ENCODE data around the gene FAM78B. TPM values are rescaled to one million over a fixed set of nuclear protein-coding genes. Genes with fewer than 3 reads are reported as not detected.

Gene FAM78B
- total RNA-seq, 1 experiment from 2014 or later: 0.41 TPM

DNA sequence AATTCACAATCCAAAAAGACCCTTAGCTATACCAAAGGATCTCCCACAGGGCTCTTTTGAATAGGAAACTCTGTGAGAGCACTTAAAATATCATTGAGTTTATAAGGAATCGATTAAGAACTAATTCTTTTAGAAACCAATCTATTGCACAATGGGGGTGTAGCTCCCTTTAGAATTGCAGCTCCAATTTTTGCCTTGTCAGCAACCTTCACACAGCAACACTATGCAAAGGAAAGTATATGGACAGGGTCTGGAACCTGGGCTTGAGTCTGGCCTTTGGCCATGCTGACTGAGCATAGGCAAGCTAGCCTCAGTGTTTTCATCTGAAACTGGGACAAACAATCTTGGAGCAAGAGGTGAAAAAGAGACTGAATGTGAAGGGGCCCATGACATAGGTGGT lies 17.2 kb upstream of the FAM78B start:
- ChIA-PET POLR2A (no interaction called here), CTCF (no interaction called here)
- no peak for TF ChIP-seq SIN3A (IDR thresholded peaks at IDR 0.05; ENCODE audit: borderline replicate concordance, insufficient read depth, low read depth, low read length)
- TF ChIP-seq, protein P1, sequence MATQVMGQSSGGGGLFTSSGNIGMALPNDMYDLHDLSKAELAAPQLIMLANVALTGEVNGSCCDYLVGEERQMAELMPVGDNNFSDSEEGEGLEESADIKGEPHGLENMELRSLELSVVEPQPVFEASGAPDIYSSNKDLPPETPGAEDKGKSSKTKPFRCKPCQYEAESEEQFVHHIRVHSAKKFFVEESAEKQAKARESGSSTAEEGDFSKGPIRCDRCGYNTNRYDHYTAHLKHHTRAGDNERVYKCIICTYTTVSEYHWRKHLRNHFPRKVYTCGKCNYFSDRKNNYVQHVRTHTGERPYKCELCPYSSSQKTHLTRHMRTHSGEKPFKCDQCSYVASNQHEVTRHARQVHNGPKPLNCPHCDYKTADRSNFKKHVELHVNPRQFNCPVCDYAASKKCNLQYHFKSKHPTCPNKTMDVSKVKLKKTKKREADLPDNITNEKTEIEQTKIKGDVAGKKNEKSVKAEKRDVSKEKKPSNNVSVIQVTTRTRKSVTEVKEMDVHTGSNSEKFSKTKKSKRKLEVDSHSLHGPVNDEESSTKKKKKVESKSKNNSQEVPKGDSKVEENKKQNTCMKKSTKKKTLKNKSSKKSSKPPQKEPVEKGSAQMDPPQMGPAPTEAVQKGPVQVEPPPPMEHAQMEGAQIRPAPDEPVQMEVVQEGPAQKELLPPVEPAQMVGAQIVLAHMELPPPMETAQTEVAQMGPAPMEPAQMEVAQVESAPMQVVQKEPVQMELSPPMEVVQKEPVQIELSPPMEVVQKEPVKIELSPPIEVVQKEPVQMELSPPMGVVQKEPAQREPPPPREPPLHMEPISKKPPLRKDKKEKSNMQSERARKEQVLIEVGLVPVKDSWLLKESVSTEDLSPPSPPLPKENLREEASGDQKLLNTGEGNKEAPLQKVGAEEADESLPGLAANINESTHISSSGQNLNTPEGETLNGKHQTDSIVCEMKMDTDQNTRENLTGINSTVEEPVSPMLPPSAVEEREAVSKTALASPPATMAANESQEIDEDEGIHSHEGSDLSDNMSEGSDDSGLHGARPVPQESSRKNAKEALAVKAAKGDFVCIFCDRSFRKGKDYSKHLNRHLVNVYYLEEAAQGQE (IDR thresholded peaks at IDR 0.05; ENCODE audit: insufficient read depth in 1 of 2, low read depth in 2 of 2, low read length in 1 of 2): no peak
- TF ChIP-seq TCF7L2 (IDR thresholded peaks at IDR 0.05; ENCODE audit: low read depth, low read length): no peak
- TF ChIP-seq POLR2AphosphoS5 (IDR thresholded peaks at IDR 0.05; ENCODE audit: low read depth, low read length): no peak
- TF ChIP-seq, protein P2, sequence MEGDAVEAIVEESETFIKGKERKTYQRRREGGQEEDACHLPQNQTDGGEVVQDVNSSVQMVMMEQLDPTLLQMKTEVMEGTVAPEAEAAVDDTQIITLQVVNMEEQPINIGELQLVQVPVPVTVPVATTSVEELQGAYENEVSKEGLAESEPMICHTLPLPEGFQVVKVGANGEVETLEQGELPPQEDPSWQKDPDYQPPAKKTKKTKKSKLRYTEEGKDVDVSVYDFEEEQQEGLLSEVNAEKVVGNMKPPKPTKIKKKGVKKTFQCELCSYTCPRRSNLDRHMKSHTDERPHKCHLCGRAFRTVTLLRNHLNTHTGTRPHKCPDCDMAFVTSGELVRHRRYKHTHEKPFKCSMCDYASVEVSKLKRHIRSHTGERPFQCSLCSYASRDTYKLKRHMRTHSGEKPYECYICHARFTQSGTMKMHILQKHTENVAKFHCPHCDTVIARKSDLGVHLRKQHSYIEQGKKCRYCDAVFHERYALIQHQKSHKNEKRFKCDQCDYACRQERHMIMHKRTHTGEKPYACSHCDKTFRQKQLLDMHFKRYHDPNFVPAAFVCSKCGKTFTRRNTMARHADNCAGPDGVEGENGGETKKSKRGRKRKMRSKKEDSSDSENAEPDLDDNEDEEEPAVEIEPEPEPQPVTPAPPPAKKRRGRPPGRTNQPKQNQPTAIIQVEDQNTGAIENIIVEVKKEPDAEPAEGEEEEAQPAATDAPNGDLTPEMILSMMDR (IDR thresholded peaks at IDR 0.05): no peak
- no TSS peak for BruUV-seq (replicated peaks)
- Histone ChIP-seq H3K36me3 (ENCODE audit: control insufficient read depth, insufficient read depth, low read length) (no peaks in the 10 kb centered on the region), H3K4me1 (ENCODE audit: control insufficient read depth, insufficient read depth, low read length) (no peaks in the 10 kb centered on the region), H3K27ac (ENCODE audit: low read length) (no peak overlapping the region), H3K9me3 (ENCODE audit: control insufficient read depth, insufficient read depth, low read depth, low read length) (no peaks in the 10 kb centered on the region), H3K27me3 (ENCODE audit: control insufficient read depth, insufficient read depth, low read length) (no peaks in the 10 kb centered on the region; the same call in 1 of the 2 replicates), H3K4me3 (ENCODE audit: low read depth in 2 of 2, low read length in 2 of 2) (no peak overlapping the region)
- DNase-seq (ENCODE audit: low read depth, low spot score): no peak
- intact Hi-C loops (cut with micrococcal nuclease; ENCODE audit: unreplicated experiment): no loop called here
- no peak for ATAC-seq
- in situ Hi-C loops (cut with HindIII; ENCODE audit: low pct_unique_long_range_greater_than_20kb, low sequenced_read_pairs): no loop called here

DNA sequence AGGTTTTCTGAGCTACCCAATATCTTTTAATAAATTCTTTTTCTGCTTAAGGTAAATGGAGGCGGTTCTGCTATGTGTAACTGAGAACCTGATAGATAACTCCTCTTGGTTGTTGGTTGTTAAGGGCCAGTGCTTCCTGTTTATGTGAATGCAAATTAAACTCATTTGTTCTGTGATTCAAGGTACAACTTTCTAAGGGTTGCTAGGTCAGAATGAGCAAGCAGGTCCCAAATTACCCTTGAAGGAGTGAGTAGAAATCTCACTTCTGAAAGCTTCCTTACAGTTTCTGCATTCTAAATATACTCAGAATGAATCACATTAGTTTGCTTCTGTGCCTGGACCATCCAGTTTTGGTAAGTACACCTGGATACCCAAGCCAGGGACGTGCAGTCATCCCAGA lies 15.5 kb upstream of the FAM78B start:
- Histone ChIP-seq H3K9me3 (ENCODE audit: control insufficient read depth, insufficient read depth, low read depth, low read length) (no peaks in the 10 kb centered on the region), H3K27me3 (ENCODE audit: control insufficient read depth, insufficient read depth, low read length) (no peaks in the 10 kb centered on the region; the same call in none of the 2 replicates), H3K27ac (ENCODE audit: low read length) (no peak overlapping the region), H3K4me1 (ENCODE audit: control insufficient read depth, insufficient read depth, low read length) (no peaks in the 10 kb centered on the region), H3K36me3 (ENCODE audit: control insufficient read depth, insufficient read depth, low read length) (no peaks in the 10 kb centered on the region), H3K4me3 (ENCODE audit: low read depth in 2 of 2, low read length in 2 of 2) (no peak overlapping the region)
- TF ChIP-seq TCF7L2 (IDR thresholded peaks at IDR 0.05; ENCODE audit: low read depth, low read length): no peak
- BruUV-seq (replicated peaks): no TSS peak
- in situ Hi-C loops (cut with HindIII; ENCODE audit: low pct_unique_long_range_greater_than_20kb, low sequenced_read_pairs): no loop called here
- intact Hi-C loops (cut with micrococcal nuclease; ENCODE audit: unreplicated experiment): no loop called here
- ChIA-PET POLR2A (no interaction called here), CTCF (no interaction called here)
- DNase-seq (ENCODE audit: low read depth, low spot score): no peak
- no peak for ATAC-seq

DNA sequence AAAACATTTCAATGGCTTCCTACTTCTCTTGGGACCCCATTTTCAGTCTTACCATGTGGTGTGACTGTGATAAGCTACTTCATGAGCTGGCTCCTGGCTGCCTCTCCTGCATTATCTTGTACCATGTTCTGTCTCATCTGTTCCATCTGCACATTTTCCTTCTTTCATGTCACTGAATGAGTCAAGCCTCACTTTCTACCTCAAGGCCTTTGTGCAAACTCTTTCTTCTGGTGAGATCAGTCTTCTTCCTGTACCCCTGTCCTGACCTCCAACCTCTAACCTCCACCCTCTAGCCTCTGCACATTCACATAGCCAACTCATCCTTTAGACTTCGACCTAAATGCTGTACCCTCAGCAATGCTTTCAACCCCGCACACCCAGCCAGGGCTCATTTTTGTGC lies 9.6 kb upstream of the FAM78B start:
- no peak overlapping the region for H3K4me3 ChIP-seq (ENCODE audit: low read depth in 2 of 2, low read length in 2 of 2)
- DNase-seq (ENCODE audit: low read depth, low spot score) (no peak), ATAC-seq (no peak)
- ChIA-PET POLR2A (no interaction called here), CTCF (no interaction called here)
- H3K27me3 ChIP-seq (ENCODE audit: control insufficient read depth, insufficient read depth, low read length): no peaks in the 10 kb centered on the region; the same call in none of the 2 replicates
- H3K36me3 ChIP-seq (ENCODE audit: control insufficient read depth, insufficient read depth, low read length): no peaks in the 10 kb centered on the region
- intact Hi-C loops (cut with micrococcal nuclease; ENCODE audit: unreplicated experiment): no loop called here
- no TSS peak for BruUV-seq (replicated peaks)
- H3K27ac ChIP-seq (ENCODE audit: low read length): no peak overlapping the region
- TF ChIP-seq POLR2AphosphoS5 (IDR thresholded peaks at IDR 0.05; ENCODE audit: low read depth, low read length) (no peak), TCF7L2 (IDR thresholded peaks at IDR 0.05; ENCODE audit: low read depth, low read length) (no peak), SIN3A (IDR thresholded peaks at IDR 0.05; ENCODE audit: borderline replicate concordance, insufficient read depth, low read depth, low read length) (no peak)
- TF ChIP-seq, protein P2 (IDR thresholded peaks at IDR 0.05): no peak
- TF ChIP-seq, protein P1 (IDR thresholded peaks at IDR 0.05; ENCODE audit: insufficient read depth in 1 of 2, low read depth in 2 of 2, low read length in 1 of 2): no peak
- no peaks in the 10 kb centered on the region for H3K4me1 ChIP-seq (ENCODE audit: control insufficient read depth, insufficient read depth, low read length)
- H3K9me3 ChIP-seq (ENCODE audit: control insufficient read depth, insufficient read depth, low read depth, low read length): no peaks in the 10 kb centered on the region
- in situ Hi-C loops (cut with HindIII; ENCODE audit: low pct_unique_long_range_greater_than_20kb, low sequenced_read_pairs): no loop called here
